Activated CD8-positive, alpha-beta T cell treated with anti-CD3 and anti-CD28 coated beads for 36 hours (primary cell): Measurements from ENCODE around the gene ABCB8. TPM values are rescaled to one million over a fixed set of nuclear protein-coding genes. Genes with fewer than 3 reads are reported as not detected.

Experiments used
- ATAC-seq: fragments of 200-7000 bp; cut with Tn5 transposase; one replicate; pipeline ENCODE4 v1.10.0; 2021; ENCODE audit warnings: mild to moderate bottlenecking, moderate library complexity
- CTCF ChIA-PET: fragments of 350-600 bp; sonication (Branson Sonifier 250); formaldehyde crosslinking; loops from one replicate; lab custom pipeline; 2021; ENCODE audit warnings: antibody characterized with exemption; lab: Charles Lee
- POLR2A ChIA-PET: fragments of 350-600 bp; sonication (Branson Sonifier 250); formaldehyde crosslinking; loops from one replicate; lab custom pipeline; 2021; ENCODE audit warnings: antibody characterized with exemption; lab: Charles Lee
- DNase-seq: peaks from one replicate; pipeline ENCODE4 v3.0.0-alpha.2; 2020
- H3K27ac Mint-ChIP-seq: one replicate; pipeline ENCODE4 v1.8.0; 2021; ENCODE audit warnings: mild to moderate bottlenecking, mixed read lengths
- H3K27me3 Mint-ChIP-seq: one replicate; pipeline ENCODE4 v1.8.0; 2021; ENCODE audit warnings: mixed read lengths
- H3K36me3 Mint-ChIP-seq: one replicate; pipeline ENCODE4 v1.8.0; 2021; ENCODE audit warnings: low read depth, mixed read lengths
- H3K4me1 Mint-ChIP-seq: one replicate; pipeline ENCODE4 v1.8.0; 2021; ENCODE audit warnings: low read depth, mixed read lengths
- H3K4me3 Mint-ChIP-seq: one replicate; pipeline ENCODE4 v1.8.0; 2021; ENCODE audit warnings: mild to moderate bottlenecking, moderate library complexity, mixed read lengths
- H3K9me3 Mint-ChIP-seq: one replicate; pipeline ENCODE4 v1.8.0; 2021; ENCODE audit warnings: mixed read lengths
- intact Hi-C: fragments of 100-400 bp; cut with micrococcal nuclease; formaldehyde crosslinking; loops from one replicate; pipeline ENCODE4 v1.10.0; 2022
- total RNA-seq, 2 experiments: library from RNA; stranded (reverse); gene quantifications; one replicate each; pipeline ENCODE4 v1.2.3, GENCODE V29; 2021
- TF ChIP-seq, protein P1 (sequence below): fragments of 200-600 bp; IDR thresholded peaks from one replicate; pipeline ENCODE4 v1.8.0; 2022; ENCODE audit warnings: antibody characterized with exemption, mild to moderate bottlenecking

ABCB8 gene
- total RNA-seq, 2 experiments from 2014 or later: 41.4 to 47.5 TPM

DNA sequence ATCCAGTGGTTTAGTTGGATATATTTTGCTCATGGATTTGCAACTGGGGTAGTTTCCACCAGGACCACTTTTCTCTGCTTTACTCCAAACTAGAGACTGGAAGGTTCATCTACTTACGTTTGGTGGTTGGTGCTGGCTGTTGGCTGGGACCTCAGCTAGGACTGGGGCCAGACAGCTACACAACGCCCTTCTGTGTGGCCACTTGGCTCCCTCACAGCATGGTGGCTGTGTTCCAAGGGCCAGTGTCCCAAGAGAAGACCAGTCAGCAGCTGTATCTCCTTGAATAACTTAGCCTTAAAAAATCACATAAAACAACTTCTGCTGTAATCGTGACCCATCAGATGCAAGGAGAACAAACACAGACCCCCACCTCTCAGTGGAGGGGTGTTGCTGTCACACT is 45.9 kb upstream of the ABCB8 start:
- no peak for DNase-seq
- ChIA-PET POLR2A (no interaction called here), CTCF (interaction anchor here (4.2 to 6.0 kb wide), 2 partner anchors 18 to 27 kb away, joined by 28 to 96 read pairs; no protein-coding TSS in a partner anchor)
- intact Hi-C loops: loop anchor here (10.0 kb wide), 1 partner anchor 198 kb away; no protein-coding TSS in a partner anchor
- Mint-ChIP-seq H3K9me3 (no peaks in the 10 kb centered on the region), H3K36me3 (no peaks in the 10 kb centered on the region), H3K4me1 (peaks cover 18% of the 10 kb centered on the region), H3K4me3 (no peak overlapping the region), H3K27ac (no peak overlapping the region), H3K27me3 (peaks cover 54% of the 10 kb centered on the region)
- TF ChIP-seq, protein P1, sequence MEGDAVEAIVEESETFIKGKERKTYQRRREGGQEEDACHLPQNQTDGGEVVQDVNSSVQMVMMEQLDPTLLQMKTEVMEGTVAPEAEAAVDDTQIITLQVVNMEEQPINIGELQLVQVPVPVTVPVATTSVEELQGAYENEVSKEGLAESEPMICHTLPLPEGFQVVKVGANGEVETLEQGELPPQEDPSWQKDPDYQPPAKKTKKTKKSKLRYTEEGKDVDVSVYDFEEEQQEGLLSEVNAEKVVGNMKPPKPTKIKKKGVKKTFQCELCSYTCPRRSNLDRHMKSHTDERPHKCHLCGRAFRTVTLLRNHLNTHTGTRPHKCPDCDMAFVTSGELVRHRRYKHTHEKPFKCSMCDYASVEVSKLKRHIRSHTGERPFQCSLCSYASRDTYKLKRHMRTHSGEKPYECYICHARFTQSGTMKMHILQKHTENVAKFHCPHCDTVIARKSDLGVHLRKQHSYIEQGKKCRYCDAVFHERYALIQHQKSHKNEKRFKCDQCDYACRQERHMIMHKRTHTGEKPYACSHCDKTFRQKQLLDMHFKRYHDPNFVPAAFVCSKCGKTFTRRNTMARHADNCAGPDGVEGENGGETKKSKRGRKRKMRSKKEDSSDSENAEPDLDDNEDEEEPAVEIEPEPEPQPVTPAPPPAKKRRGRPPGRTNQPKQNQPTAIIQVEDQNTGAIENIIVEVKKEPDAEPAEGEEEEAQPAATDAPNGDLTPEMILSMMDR: no peak
- no peak for ATAC-seq

DNA sequence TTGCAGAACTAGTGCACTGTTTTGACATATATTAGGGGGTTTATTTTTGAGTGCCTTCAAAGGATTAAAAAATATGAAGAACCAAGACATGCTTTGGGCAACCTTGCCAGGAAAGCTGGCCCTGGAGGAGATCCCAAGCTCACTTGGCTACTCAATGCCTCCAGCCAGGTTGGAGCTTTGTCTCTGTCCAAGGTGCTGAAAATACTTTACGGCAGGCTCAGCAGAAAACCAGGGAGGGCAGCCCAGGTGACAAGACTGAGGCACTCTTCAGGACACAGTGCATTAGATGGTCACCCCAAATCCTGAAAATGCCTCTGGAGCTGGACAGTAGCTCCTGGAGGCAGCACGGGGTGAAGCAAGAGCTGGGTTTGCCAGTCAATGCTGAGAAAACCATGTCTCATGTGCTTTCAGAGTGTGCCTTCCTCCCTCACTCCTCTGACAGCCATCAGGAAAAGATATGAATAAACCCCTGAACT is 44.3 kb upstream of the ABCB8 start:
- POLR2A ChIA-PET: interaction anchor here (0.6 kb wide), 1 partner anchor 598 kb away, joined by 3 read pairs; no protein-coding TSS in a partner anchor
- CTCF ChIA-PET: interaction anchor here (0.6 to 6.0 kb wide), 19 partner anchors 9 to 214 kb away, joined by 3 to 96 read pairs (median 6); no protein-coding TSS in a partner anchor
- H3K27me3 Mint-ChIP-seq: peaks cover 47% of the 10 kb centered on the region
- no peaks in the 10 kb centered on the region for H3K9me3 Mint-ChIP-seq
- TF ChIP-seq, protein P1: no peak
- H3K4me1 Mint-ChIP-seq: peaks cover 22% of the 10 kb centered on the region
- intact Hi-C loops: loop anchor here (10.0 kb wide), 1 partner anchor 199 kb away; no protein-coding TSS in a partner anchor
- no peak overlapping the region for H3K4me3 Mint-ChIP-seq
- H3K27ac Mint-ChIP-seq: no peak overlapping the region
- DNase-seq (peak; percentile 54), ATAC-seq (no peak)
- H3K36me3 Mint-ChIP-seq: no peaks in the 10 kb centered on the region

DNA sequence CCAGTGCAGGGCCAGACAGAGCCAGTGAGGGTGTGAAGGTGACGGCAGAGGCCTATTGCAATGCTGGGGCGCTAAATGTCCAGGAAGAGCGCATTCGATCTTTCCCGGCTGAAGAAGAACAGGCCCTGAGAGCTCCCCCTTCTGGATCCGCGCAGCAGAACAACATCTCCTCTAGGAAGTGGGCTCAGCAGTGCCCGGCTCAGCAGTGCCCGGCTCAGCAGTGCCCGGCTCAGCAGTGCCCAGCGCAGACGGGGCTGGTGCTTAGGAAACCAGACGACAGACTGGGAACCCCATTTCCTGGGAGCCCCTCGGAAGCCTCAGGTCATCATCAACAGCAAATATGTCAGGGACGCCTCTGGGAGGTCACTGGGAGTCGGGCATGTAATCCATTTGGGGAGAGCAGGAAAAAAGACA is 42.1 kb upstream of the ABCB8 start:
- ChIA-PET CTCF (interaction anchor here (0.8 to 6.0 kb wide), 34 partner anchors 8 to 536 kb away, joined by 3 to 96 read pairs (median 5); partner anchors contain the start of genes ABCB8 and GIMAP8), POLR2A (interaction anchor here (1.0 to 1.4 kb wide), 2 partner anchors 8 to 16 kb away, joined by 3 read pairs; no protein-coding TSS in a partner anchor)
- ATAC-seq: peak; percentile 65
- Mint-ChIP-seq H3K9me3 (peaks cover 12% of the 10 kb centered on the region), H3K4me3 (no peak overlapping the region), H3K27me3 (peaks cover 34% of the 10 kb centered on the region), H3K36me3 (no peaks in the 10 kb centered on the region), H3K27ac (no peak overlapping the region), H3K4me1 (peaks cover 15% of the 10 kb centered on the region)
- peak; percentile 78 for DNase-seq
- intact Hi-C loops: loop anchor here (10.0 kb wide), 1 partner anchor 201 kb away; no protein-coding TSS in a partner anchor
- TF ChIP-seq, protein P1: peak; percentile 75

DNA sequence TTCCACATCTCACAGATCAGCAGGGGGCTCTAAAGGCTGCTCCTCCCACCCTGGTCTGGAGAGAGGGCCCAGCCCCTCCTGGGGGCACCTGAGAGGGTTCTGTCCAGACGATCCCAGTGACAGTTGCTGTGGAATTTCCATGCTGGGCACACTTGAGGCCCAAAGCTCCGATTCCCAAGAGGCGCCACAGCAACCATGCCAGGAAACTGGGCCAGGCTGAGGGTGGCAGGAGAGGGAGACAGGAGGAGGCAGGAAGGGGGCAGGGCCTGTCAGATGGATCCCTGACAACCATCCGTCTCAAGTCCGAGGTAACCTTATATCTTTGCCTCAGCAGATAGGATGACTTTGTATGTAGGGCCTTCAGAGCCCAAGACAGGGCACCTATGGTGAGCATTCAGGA is 41.7 kb upstream of the ABCB8 start:
- Mint-ChIP-seq H3K27ac (no peak overlapping the region), H3K36me3 (no peaks in the 10 kb centered on the region), H3K4me3 (no peak overlapping the region), H3K27me3 (peaks cover 29% of the 10 kb centered on the region), H3K4me1 (peaks cover 15% of the 10 kb centered on the region), H3K9me3 (peaks cover 14% of the 10 kb centered on the region)
- intact Hi-C loops: loop anchor here (10.0 kb wide), 1 partner anchor 202 kb away; no protein-coding TSS in a partner anchor
- no peak for ATAC-seq
- POLR2A ChIA-PET: no interaction called here
- DNase-seq: no peak
- TF ChIP-seq, protein P1: no peak
- CTCF ChIA-PET: interaction anchor here (0.8 to 6.0 kb wide), 26 partner anchors 8 to 222 kb away, joined by 3 to 96 read pairs (median 5); no protein-coding TSS in a partner anchor
